ENCODE data around the gene ARMH1. TPM values are rescaled to one million over a fixed set of nuclear protein-coding genes. Genes with fewer than 3 reads are reported as not detected.

ARMH1 gene
- total RNA-seq, 1 experiment from 2014 or later = 0.65 TPM

DNA sequence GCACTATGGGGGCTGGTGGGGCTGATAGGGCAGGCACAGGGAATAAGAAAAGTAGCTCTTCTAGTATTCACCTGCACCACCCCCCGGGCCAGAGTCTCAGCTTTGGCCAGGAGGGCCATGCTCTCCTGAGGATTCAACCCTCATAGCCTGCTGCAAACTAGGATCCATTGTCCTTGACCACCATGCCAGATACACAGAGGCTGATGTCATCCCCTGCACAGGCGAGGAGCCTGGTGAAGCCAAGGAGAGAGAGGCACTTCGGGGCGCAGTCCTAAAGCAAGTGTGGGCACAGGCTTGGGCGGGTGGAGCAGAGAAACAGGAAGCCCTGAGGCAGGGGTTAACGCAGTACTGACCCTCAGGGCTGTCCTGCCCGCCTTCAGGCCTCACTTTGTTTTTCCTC, 29.7 kb upstream of the ARMH1 start:
- no peak for DNase-seq (ENCODE audit: unreplicated experiment)
- ChIA-PET POLR2A (no interaction called here), CTCF (interaction anchor here (0.7 to 7.5 kb wide), 2 partner anchors 7 to 21 kb away, joined by 3 to 63 read pairs; no protein-coding TSS in a partner anchor)
- H3K36me3 Mint-ChIP-seq (ENCODE audit: insufficient read depth, unreplicated experiment) = peaks cover 73% of the 10 kb centered on the region
- no TSS peak for BruUV-seq (replicated peaks)
- intact Hi-C loops (cut with micrococcal nuclease) = no loop called here
- H3K4me1 Mint-ChIP-seq (ENCODE audit: insufficient read depth, unreplicated experiment) = no peaks in the 10 kb centered on the region
- H3K9me3 Mint-ChIP-seq (ENCODE audit: unreplicated experiment) = no peaks in the 10 kb centered on the region
- H3K4me3 Mint-ChIP-seq (ENCODE audit: unreplicated experiment) = no peak overlapping the region
- TF ChIP-seq, protein P1, sequence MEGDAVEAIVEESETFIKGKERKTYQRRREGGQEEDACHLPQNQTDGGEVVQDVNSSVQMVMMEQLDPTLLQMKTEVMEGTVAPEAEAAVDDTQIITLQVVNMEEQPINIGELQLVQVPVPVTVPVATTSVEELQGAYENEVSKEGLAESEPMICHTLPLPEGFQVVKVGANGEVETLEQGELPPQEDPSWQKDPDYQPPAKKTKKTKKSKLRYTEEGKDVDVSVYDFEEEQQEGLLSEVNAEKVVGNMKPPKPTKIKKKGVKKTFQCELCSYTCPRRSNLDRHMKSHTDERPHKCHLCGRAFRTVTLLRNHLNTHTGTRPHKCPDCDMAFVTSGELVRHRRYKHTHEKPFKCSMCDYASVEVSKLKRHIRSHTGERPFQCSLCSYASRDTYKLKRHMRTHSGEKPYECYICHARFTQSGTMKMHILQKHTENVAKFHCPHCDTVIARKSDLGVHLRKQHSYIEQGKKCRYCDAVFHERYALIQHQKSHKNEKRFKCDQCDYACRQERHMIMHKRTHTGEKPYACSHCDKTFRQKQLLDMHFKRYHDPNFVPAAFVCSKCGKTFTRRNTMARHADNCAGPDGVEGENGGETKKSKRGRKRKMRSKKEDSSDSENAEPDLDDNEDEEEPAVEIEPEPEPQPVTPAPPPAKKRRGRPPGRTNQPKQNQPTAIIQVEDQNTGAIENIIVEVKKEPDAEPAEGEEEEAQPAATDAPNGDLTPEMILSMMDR (IDR thresholded peaks at IDR 0.05; ENCODE audit: unreplicated experiment) = no peak
- H3K27ac Mint-ChIP-seq (ENCODE audit: low read depth, unreplicated experiment) = no peak overlapping the region
- H3K27me3 Mint-ChIP-seq (ENCODE audit: insufficient read depth, unreplicated experiment) = no peaks in the 10 kb centered on the region

DNA sequence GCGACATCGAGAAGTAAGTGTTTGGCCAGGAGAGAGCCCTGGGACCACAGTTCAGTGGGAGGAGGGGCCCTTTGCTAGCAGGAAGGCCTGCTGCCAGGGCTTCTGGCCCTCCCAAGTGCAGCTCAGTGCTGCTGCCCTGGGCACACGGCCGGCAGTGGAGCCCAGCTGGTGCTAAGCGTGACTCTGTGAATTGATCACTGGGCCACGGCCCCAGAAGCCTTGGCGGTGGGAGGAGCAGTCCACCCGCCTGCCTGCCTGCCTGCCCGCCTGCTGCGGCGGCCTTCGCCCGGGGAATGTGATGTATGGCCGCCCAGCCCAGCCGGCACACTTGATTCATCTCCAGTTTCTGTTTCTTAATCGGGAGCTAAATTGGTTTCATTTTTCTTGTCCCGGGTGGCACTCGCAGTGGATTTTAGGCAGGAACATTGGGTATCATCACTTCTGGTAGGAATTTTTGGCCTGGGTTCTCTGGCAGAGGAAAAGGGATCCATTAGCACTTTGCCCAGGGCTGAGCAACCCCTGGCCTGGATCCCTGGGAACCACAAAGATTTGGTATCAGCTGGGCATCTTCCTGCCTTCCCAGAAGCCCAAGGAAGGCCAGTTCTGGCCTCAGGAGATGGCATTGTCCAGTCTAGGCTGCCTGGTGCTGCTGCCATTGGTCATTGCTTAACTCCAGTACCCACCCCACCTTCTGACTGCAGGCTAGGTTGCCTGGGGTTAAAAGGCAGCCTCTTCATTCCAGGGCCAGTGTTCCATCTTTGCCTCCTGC, 28.9 kb upstream of the ARMH1 start:
- H3K4me3 Mint-ChIP-seq (ENCODE audit: unreplicated experiment) = no peak overlapping the region
- no peak for DNase-seq (ENCODE audit: unreplicated experiment)
- H3K27me3 Mint-ChIP-seq (ENCODE audit: insufficient read depth, unreplicated experiment) = no peaks in the 10 kb centered on the region
- no TSS peak for BruUV-seq (replicated peaks)
- CTCF ChIA-PET = no interaction called here
- POLR2A ChIA-PET = no interaction called here
- no peaks in the 10 kb centered on the region for H3K4me1 Mint-ChIP-seq (ENCODE audit: insufficient read depth, unreplicated experiment)
- peaks cover 67% of the 10 kb centered on the region for H3K36me3 Mint-ChIP-seq (ENCODE audit: insufficient read depth, unreplicated experiment)
- TF ChIP-seq, protein P1 (IDR thresholded peaks at IDR 0.05; ENCODE audit: unreplicated experiment) = no peak
- intact Hi-C loops (cut with micrococcal nuclease) = no loop called here
- no peak overlapping the region for H3K27ac Mint-ChIP-seq (ENCODE audit: low read depth, unreplicated experiment)
- no peaks in the 10 kb centered on the region for H3K9me3 Mint-ChIP-seq (ENCODE audit: unreplicated experiment)

DNA sequence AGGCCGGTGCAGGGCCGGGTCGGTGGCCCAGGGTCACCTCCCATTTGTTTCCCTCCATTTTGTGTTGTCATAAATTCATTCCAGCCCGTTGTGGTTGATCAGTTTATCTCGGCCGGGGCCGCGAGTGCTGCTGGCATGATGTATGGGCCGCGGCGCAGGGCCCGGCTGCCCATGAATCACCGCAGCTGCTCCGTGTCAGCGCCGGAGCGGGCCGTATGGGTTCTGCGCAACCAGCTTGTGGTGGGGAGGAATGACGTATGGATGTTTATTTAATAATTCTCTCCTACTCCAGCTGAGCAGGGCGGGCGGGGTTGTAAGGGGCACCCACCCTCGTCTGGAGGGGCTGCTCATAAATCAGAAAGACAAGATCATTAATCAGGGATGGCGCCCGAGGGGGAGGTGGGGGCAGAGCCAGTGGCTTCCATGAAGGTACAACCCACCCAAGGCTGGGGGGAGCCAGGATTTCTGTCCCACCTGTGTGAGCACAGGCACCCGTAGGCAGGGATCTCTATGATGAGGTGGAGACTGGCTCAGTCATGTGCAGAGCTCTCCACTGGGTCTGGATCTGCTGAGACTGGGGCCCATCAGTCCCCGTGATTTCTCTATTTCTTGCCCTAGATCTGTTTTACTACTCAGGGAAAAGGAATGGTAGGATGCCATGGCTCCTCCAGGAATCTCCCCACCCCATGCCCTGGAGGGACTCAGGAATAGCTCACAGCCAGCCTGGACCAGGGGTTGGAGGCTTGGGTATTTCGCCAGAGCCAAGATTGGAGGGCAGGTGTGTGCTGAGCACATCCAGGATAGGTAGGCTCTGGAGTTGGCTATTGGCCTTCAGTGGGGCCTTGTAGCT, 28.0 kb upstream of the ARMH1 start:
- no TSS peak for BruUV-seq (replicated peaks)
- no peaks in the 10 kb centered on the region for H3K9me3 Mint-ChIP-seq (ENCODE audit: unreplicated experiment)
- peaks cover 61% of the 10 kb centered on the region for H3K36me3 Mint-ChIP-seq (ENCODE audit: insufficient read depth, unreplicated experiment)
- no peaks in the 10 kb centered on the region for H3K27me3 Mint-ChIP-seq (ENCODE audit: insufficient read depth, unreplicated experiment)
- no peak overlapping the region for H3K27ac Mint-ChIP-seq (ENCODE audit: low read depth, unreplicated experiment)
- TF ChIP-seq, protein P1 (IDR thresholded peaks at IDR 0.05; ENCODE audit: unreplicated experiment) = no peak
- H3K4me1 Mint-ChIP-seq (ENCODE audit: insufficient read depth, unreplicated experiment) = no peaks in the 10 kb centered on the region
- DNase-seq (ENCODE audit: unreplicated experiment) = no peak
- H3K4me3 Mint-ChIP-seq (ENCODE audit: unreplicated experiment) = no peak overlapping the region
- ChIA-PET POLR2A (no interaction called here), CTCF (interaction anchor here (1.1 kb wide), 1 partner anchor 9 kb away, joined by 3 read pairs; no protein-coding TSS in a partner anchor)
- intact Hi-C loops (cut with micrococcal nuclease) = no loop called here

DNA sequence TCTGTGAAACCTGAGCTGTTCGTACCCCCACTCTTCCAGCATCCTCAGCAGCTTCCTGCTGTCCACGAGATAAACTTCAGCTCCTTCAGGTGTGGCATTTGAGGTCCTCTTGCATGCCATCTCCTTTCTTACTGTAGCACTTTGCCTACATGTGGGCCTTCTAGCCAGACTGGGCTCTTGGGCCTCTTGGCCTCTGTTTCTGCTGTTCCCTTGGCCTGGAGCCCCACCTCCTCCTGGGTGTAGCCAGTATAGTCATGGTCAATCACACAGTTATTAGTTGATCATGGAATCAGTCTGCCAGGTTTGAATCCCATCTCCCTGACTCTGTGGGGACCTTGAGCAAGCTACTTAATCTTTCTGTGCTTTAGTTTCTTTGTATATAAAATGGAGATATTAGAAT, 26.6 kb upstream of the ARMH1 start:
- no peak for DNase-seq (ENCODE audit: unreplicated experiment)
- H3K9me3 Mint-ChIP-seq (ENCODE audit: unreplicated experiment) = no peaks in the 10 kb centered on the region
- H3K4me1 Mint-ChIP-seq (ENCODE audit: insufficient read depth, unreplicated experiment) = no peaks in the 10 kb centered on the region
- ChIA-PET CTCF (interaction anchor here (0.6 to 1.0 kb wide), 5 partner anchors 43 to 600 kb away, joined by 3 read pairs; no protein-coding TSS in a partner anchor), POLR2A (interaction anchor here (0.7 to 1.2 kb wide), 3 partner anchors 24 to 577 kb away, joined by 3 to 4 read pairs (median 3); partner anchors contain the start of genes ARMH1 and TMEM53)
- TF ChIP-seq, protein P1 (IDR thresholded peaks at IDR 0.05; ENCODE audit: unreplicated experiment) = no peak
- H3K27ac Mint-ChIP-seq (ENCODE audit: low read depth, unreplicated experiment) = no peak overlapping the region
- H3K4me3 Mint-ChIP-seq (ENCODE audit: unreplicated experiment) = no peak overlapping the region
- intact Hi-C loops (cut with micrococcal nuclease) = no loop called here
- no peaks in the 10 kb centered on the region for H3K27me3 Mint-ChIP-seq (ENCODE audit: insufficient read depth, unreplicated experiment)
- peaks cover 53% of the 10 kb centered on the region for H3K36me3 Mint-ChIP-seq (ENCODE audit: insufficient read depth, unreplicated experiment)
- no TSS peak for BruUV-seq (replicated peaks)

All from MCF 10A (cell line).